B cell (primary cell): ENCODE measurements around the gene ZNF557.
"Not testable (repeated sequence)": the region's sequence is repeated elsewhere in the genome, so short reads cannot be mapped to it uniquely, and the experiment has no call there.

Experiments used
- EZH2 ChIP-seq: IDR thresholded peaks from 2 replicates; pipeline ENCODE4 v1.6.1; 2012; ENCODE audit warnings: borderline replicate concordance, low read depth, mild to moderate bottlenecking, moderate library complexity, low read length; ENCODE audit not compliant: insufficient read depth, poor library complexity, severe bottlenecking
- TF ChIP-seq, protein P1 (sequence below): fragments of 200-600 bp; IDR thresholded peaks from one replicate; pipeline ENCODE4 v1.8.0; 2022; ENCODE audit warnings: antibody characterized with exemption, mild to moderate bottlenecking

DNA sequence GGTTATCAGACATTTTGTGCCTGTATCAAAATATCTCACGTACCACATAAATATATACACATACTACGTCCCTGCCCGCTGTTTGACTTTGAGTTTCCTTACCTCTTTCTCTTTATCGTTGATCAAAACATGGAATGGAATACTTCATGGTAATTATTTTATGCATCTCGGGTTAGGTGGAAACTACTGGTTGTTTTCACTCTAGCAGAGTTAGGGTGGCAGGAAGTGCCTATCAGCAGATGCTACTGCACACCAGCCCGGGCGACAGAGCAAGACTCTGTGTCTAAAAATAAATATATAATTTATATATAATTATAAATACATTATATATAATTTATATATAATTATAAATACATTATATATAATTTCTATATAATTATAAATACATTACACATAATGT, 16.6 kb upstream of the ZNF557 start:
- TF ChIP-seq, protein P1, sequence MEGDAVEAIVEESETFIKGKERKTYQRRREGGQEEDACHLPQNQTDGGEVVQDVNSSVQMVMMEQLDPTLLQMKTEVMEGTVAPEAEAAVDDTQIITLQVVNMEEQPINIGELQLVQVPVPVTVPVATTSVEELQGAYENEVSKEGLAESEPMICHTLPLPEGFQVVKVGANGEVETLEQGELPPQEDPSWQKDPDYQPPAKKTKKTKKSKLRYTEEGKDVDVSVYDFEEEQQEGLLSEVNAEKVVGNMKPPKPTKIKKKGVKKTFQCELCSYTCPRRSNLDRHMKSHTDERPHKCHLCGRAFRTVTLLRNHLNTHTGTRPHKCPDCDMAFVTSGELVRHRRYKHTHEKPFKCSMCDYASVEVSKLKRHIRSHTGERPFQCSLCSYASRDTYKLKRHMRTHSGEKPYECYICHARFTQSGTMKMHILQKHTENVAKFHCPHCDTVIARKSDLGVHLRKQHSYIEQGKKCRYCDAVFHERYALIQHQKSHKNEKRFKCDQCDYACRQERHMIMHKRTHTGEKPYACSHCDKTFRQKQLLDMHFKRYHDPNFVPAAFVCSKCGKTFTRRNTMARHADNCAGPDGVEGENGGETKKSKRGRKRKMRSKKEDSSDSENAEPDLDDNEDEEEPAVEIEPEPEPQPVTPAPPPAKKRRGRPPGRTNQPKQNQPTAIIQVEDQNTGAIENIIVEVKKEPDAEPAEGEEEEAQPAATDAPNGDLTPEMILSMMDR: not testable (repeated sequence)
- not testable (repeated sequence) for TF ChIP-seq EZH2
